Measurements from ENCODE around the gene MCTP1. TPM values are rescaled to one million over a fixed set of nuclear protein-coding genes. Genes with fewer than 3 reads are reported as not detected.

Gene MCTP1
- total RNA-seq, 1 donor from 2014 or later = 12.8 TPM

DNA sequence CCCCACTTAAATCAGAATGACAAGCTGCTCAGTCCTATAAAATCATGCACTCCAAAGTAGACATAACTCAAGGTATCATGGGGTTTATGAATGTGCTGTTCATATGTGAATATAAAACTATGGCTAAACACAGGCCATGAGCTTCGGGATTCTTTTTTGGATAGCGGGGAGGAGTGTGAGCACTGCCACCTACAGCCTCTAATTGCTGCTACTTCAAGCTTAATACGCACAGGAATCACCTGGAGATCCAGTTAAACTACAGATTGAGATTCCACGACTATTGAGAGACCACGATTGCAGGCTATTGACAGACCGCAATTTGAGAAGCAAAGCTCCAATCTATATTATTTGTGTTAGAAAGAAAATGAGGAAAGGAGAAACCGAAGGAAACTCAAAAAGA, 231.6 kb downstream of the MCTP1 start:
- no peaks in the 10 kb centered on the region for H3K27me3 ChIP-seq
- DNase-seq (ENCODE audit: extremely low spot score in 2 of 2) = no peak
- no peak for TF ChIP-seq CTCF (IDR thresholded peaks at IDR 0.05)
- no peak for TF ChIP-seq POLR2A (IDR thresholded peaks at IDR 0.05)
- TF ChIP-seq POLR2AphosphoS5 (IDR thresholded peaks at IDR 0.05; ENCODE audit: insufficient read depth in 1 of 2, low read depth in 1 of 2) = no peak
- no peaks in the 10 kb centered on the region for H3K9me3 ChIP-seq
- H3K4me3 ChIP-seq = no peak overlapping the region
- no peaks in the 10 kb centered on the region for H3K36me3 ChIP-seq
- no peaks in the 10 kb centered on the region for H3K4me1 ChIP-seq
- H3K27ac ChIP-seq = no peak overlapping the region
- intact Hi-C loops (cut with DNase I) = no loop called here

GRCh38 chr5:95050708-95051107, 234.2 kb downstream of the MCTP1 start:
- Histone ChIP-seq H3K27ac (no peak overlapping the region), H3K4me1 (no peaks in the 10 kb centered on the region), H3K27me3 (no peaks in the 10 kb centered on the region), H3K36me3 (no peaks in the 10 kb centered on the region), H3K4me3 (no peak overlapping the region), H3K9me3 (no peaks in the 10 kb centered on the region)
- intact Hi-C loops (cut with DNase I) = no loop called here
- DNase-seq (ENCODE audit: extremely low spot score in 2 of 2) = no peak
- TF ChIP-seq CTCF (IDR thresholded peaks at IDR 0.05) = no peak
- no peak for TF ChIP-seq POLR2AphosphoS5 (IDR thresholded peaks at IDR 0.05; ENCODE audit: insufficient read depth in 1 of 2, low read depth in 1 of 2)
- no peak for TF ChIP-seq POLR2A (IDR thresholded peaks at IDR 0.05)

- no peaks in the 10 kb centered on the region for H3K36me3 ChIP-seq
- H3K9me3 ChIP-seq = no peaks in the 10 kb centered on the region
- no peak overlapping the region for H3K27ac ChIP-seq
- TF ChIP-seq CTCF (IDR thresholded peaks at IDR 0.05) (no peak), POLR2AphosphoS5 (IDR thresholded peaks at IDR 0.05; ENCODE audit: insufficient read depth in 1 of 2, low read depth in 1 of 2) (no peak), POLR2A (IDR thresholded peaks at IDR 0.05) (no peak)
- DNase-seq (ENCODE audit: extremely low spot score in 2 of 2) = no peak
- intact Hi-C loops (cut with DNase I) = no loop called here
- no peaks in the 10 kb centered on the region for H3K4me1 ChIP-seq
- no peaks in the 10 kb centered on the region for H3K27me3 ChIP-seq
- no peak overlapping the region for H3K4me3 ChIP-seq
Observed at GRCh38 chr5:95048628-95049027, 236.3 kb downstream of the MCTP1 start.

DNA sequence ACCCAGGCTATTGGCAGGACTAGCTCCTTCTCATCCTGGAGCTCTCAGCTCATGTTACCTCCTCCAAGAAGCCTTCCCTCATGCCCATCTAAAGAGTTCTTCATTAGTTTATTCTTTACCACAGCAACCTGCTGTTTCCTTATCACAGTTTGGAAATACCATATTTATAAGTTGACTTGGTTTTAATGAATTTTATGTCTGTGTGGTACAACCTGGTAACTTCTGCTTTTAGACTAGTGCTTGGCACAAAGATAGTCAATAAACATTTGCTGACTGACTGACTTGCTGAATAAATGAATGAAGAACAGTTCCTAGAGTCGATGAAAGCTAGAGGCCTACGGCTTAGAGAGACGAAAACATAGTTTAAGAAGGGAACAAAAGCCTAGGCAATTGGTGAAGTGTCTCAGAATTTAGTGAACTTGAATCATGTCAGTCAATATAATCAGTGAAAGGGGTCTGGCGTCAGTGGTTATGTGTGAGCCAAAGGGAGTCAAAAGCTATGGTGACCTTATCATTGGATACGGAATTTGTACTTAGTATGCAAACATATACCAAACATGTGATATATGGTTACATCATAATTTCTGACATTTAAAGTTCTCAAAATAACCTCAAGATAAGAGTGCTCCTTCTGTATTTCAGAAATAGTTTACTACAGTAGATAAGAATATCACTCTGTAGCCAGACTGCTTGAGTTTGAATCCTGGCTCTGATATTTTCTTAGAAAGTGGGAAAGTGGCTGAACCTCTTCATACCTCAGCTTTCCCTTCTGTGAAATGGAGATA, 239.5 kb downstream of the MCTP1 start:
- DNase-seq (ENCODE audit: extremely low spot score in 2 of 2) = no peak
- no peaks in the 10 kb centered on the region for H3K27me3 ChIP-seq
- H3K4me3 ChIP-seq = no peak overlapping the region
- H3K36me3 ChIP-seq = no peaks in the 10 kb centered on the region
- intact Hi-C loops (cut with DNase I) = no loop called here
- no peak overlapping the region for H3K27ac ChIP-seq
- TF ChIP-seq POLR2AphosphoS5 (IDR thresholded peaks at IDR 0.05; ENCODE audit: insufficient read depth in 1 of 2, low read depth in 1 of 2) = no peak
- H3K9me3 ChIP-seq = no peaks in the 10 kb centered on the region
- H3K4me1 ChIP-seq = no peaks in the 10 kb centered on the region

GRCh38 chr5:95044096-95044495, 240.8 kb downstream of the MCTP1 start:
- Histone ChIP-seq H3K4me3 (no peak overlapping the region), H3K4me1 (no peaks in the 10 kb centered on the region), H3K36me3 (no peaks in the 10 kb centered on the region), H3K27ac (no peak overlapping the region), H3K27me3 (no peaks in the 10 kb centered on the region), H3K9me3 (no peaks in the 10 kb centered on the region)
- intact Hi-C loops (cut with DNase I) = no loop called here
- TF ChIP-seq POLR2A (IDR thresholded peaks at IDR 0.05) (no peak), POLR2AphosphoS5 (IDR thresholded peaks at IDR 0.05; ENCODE audit: insufficient read depth in 1 of 2, low read depth in 1 of 2) (no peak), CTCF (IDR thresholded peaks at IDR 0.05) (no peak)
- no peak for DNase-seq (ENCODE audit: extremely low spot score in 2 of 2)

Data from vagina (tissue), 2 donors.